Measurements from ENCODE around the gene TRIL. TPM values are rescaled to one million over a fixed set of nuclear protein-coding genes. Genes with fewer than 3 reads are reported as not detected.

The TRIL gene
- 14.2 TPM for total RNA-seq (ENCODE audit: insufficient read depth, low replicate concordance)

- peak; percentile 84 for DNase-seq (ENCODE audit: low spot score)
Observed at GRCh38 chr7:28958235-28958979, at the start of gene TRIL. TSS of gene TRIL (minus strand) at chr7:28958330. CDS start at chr7:28958046, 284 bp downstream.

DNA sequence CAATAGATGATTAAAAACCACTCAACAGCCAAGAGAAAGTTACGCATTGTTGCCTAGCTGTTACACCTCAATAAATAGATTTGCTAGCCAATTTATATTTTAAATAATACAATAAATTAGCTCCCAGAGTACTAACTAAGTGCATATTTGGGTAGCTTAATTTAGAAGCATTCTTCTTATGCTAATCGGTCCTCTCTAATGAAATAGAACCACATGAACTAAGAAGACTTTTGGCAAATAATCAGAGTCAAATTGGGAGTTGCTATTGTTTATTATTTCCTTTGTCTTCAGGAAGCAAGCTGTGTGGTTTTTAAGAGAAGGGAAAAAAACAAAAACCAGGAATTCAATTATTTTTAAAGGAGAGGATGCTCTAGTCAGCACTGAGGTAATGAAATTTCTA, 49.0 kb upstream of the TRIL start:
- DNase-seq (ENCODE audit: low spot score): no peak

DNA sequence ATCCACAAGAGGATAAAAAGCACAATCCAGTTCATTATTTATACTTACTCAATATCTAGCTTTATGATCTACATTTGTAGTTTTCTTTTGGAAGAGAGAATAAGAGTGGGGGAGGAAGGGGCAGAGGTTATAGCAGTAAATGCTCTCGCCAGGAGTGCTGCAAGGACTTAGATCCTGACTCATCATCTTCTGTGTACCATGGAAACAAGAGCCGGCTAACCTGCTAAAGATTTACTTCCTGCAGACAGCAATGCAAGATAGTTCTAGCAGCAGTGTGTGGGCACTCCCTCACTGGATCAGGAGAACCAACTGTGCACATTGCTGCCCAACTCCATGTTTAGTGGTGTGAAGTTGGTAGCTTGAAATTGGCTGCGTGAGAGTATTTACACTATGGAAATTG, 47.7 kb upstream of the TRIL start:
- no peak for DNase-seq (ENCODE audit: low spot score)

- DNase-seq (ENCODE audit: low spot score): no peak
Observed at GRCh38 chr7:29005406-29005805, 47.3 kb upstream of the TRIL start.

DNA sequence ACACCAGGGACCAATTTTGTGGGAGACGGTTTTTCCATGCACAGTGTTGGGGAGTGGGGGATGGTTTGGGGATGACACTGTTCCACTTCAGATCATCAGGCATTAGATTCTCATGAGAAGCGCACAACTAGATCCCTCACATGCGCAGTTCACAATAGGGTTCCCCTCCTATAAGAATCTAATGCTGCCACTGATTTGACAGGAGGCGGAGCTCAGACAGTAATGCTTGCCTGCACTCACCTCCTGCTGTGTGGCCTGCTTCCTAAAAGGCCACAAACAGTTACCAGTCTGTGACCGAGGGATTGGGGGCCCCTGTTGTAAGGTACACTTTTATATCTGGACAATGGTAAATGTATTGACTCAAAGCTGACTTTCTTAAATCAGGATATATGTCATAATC, 45.6 kb upstream of the TRIL start:
- no peak for DNase-seq (ENCODE audit: low spot score)

DNA sequence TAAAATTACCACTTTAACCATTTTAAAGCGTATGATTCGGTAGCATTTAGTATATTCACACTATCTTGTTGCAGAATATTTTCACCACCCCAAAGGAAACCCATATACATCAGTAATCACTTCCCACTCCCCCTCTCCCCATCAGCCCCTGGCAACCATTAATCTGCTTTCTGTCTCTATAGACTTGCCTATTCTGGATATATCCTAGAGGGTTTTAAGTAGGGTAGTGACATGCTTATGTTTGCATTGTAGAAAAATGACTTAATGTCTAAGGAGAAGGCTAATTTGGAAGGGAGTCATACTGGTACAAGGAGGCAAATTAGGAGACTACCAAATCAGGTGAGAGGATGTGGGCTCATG, 42.6 kb upstream of the TRIL start:
- DNase-seq (ENCODE audit: low spot score): no peak

- no peak for DNase-seq (ENCODE audit: low spot score)
Observed at GRCh38 chr7:28999895-29000716, 42.0 kb upstream of the TRIL start.

- no peak for DNase-seq (ENCODE audit: low spot score)
Observed at GRCh38 chr7:28999427-28999826, 41.3 kb upstream of the TRIL start.

DNA sequence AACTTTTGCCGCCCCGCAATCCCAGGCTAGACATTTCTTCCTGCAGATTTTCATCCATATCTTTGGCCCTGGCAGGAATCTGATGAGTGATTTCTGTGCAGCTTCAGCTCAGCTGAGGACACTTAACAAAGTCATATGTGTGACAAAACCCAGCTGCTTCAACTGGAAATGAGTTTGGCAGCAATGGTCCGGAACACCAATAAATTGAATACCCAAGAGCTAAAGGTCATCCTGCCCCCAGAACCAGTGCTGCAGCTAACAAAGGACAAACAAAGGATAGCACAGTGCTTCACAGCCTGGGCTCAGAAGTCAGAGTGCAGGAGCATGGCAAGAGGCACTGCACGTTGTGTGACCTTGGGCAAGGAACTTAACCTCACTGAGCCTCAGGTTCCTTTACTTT, 40.0 kb upstream of the TRIL start:
- peak; percentile 27 for DNase-seq (ENCODE audit: low spot score)

DNA sequence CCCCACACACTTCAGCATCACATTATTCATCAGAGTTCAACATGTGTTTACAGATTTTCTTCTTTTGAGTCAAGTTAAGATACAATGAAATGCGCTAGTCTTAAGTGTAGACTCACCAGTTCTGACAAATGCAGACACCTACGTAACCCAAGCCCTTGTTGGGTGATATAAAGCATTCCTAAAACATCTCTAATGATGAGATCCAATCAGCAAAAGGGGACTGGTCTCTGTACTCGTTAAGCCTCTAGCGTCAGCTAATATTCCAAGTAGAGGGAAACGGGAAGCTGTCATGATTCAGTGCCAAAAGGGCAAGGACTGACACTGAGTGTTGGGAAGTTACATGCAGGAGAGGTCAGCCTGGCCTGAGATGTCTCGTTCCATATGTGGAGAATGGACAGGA, 38.7 kb upstream of the TRIL start:
- no peak for DNase-seq (ENCODE audit: low spot score)

DNA sequence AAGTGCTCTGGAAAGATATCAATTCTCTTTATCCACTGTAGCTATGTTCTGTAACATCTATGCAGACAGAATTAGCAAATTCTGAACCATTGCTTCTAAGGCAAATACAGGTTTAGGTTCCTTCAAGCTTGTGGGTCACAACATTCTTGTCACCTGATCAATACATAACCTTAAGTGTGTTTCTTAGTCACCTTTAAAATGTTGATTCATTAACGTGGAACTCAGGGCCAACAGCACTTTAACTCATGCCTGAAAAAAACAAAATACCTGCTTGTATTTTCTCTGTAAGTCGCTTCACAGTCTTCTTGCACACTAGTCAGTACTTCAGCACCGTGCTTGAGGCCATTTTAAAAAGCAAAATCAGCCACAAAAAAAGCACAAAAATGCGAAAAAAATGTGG, 35.2 kb upstream of the TRIL start:
- DNase-seq (ENCODE audit: low spot score): no peak

DNA sequence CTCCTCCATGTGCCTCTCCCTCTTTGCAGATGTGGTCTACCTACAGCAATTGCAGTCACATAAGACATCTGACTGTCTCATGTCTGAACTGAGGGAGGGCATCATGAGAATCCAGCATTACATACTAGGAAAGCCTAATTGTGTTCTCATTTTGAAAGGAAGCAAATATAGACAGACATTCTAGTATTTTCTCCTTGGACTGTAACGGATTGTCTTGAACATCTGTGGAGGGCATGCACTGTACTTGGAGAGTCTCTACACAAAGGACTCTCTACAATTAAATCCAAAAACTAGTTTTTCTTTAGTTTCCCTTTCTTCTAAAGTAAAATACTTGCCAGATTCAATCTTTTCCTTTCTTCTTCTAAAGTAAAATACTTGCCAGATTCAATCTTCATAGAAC, 34.7 kb upstream of the TRIL start:
- DNase-seq (ENCODE audit: low spot score): no peak

DNA sequence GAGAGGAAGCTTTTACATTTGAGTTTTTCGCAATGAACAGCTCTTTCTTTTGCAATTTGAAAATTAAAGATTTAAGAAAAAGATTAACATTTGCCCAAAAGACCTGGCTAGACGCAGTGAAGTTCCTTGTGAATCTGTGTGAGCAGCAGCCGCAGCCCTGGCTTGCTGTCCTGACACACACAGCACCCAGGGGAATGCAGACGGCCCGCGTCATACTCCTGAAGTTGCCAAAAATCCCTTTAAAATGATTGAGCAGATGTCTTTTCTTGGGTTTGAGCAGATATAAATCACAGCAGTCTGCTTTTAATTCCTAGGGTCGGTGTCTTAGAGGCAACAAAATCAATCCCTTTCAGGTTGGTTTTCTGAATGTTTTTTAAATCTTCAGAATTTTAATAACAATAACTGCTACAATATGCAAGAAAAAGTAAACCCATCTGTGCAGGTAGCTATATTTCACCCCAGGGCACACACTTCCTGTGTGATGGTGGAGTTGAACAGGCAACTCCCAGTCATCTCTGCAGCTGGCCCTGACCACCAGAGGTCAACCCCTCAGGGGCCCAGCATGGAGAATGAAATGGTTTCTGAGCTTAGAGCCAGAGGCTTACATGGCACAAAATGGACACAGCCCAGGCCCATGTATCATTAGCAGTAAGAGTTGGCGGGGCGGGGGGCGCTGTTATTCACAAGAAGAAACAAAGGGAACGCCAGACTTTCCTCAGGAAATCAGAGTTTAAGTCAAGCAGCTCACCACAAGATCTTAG, 32.2 kb upstream of the TRIL start:
- DNase-seq (ENCODE audit: low spot score): no peak

GRCh38 chr7:28989211-28989980, 31.3 kb upstream of the TRIL start:
- no peak for DNase-seq (ENCODE audit: low spot score)

DNA sequence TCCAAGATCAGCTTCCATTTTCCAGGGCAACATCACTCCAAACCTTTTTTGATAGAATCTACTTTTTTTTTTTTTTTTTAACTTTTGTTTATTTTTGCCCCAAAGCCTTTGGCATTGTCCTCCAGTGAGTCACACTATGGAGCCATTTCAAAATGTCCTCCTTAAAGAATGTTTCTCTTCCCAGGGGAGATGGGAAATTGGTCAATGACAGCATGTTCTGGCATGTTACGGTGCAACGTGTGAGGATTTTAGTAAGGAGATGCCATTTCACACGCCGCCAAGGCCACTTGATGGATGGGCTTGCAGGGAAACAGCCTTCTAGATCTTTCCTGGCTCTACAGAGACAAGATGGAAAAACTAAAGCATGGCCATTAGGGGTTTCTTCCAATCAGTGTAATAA, 30.7 kb upstream of the TRIL start:
- no peak for DNase-seq (ENCODE audit: low spot score)

DNA sequence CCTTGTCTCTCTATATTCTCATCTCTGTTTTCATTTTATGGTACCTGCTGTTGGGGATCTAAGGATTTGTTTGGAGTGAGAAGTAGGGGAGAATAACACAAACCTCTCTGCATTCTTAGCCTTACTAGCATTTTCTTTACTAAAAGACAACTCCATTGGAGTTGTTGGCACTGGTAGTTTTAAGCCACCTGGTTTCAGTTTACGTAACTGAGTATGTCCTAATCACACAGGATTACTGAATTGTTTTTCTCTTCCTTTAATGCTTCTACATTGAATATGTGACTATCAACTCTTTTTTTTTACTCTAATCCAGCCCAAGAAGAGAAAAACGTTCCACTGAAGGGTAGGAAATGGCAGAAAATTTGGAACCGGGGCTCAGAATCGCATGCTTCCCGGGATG, 30.0 kb upstream of the TRIL start:
- DNase-seq (ENCODE audit: low spot score): no peak

GRCh38 chr7:28986765-28987110, 28.6 kb upstream of the TRIL start:
- DNase-seq (ENCODE audit: low spot score): peak; percentile 69

GRCh38 chr7:28986028-28986764, 28.1 kb upstream of the TRIL start:
- DNase-seq (ENCODE audit: low spot score): peak; percentile 68

- DNase-seq (ENCODE audit: low spot score): peak; percentile 88
Observed at GRCh38 chr7:28984631-28985030, 26.5 kb upstream of the TRIL start.

DNA sequence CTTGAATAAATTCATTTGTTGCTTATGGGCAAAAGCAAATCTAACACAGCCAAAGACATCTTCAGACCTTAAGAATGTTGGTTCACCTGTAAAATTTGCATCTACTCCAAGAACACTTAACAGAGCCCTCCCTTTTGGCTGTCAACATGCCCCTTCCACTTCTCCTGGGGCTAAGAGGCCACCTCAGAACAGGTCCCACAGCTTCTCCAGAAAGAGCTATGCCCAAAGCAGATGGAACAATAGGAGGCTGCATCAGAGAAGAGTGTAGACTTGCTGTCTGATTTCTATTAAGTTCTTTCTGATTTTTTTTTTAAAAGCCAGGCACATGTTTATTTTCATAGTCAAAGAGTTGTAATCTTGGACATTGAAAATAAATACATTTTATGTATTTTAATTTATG, 26.1 kb upstream of the TRIL start:
- DNase-seq (ENCODE audit: low spot score): no peak
